Left ventricle myocardium inferior (tissue), 1 donor: ENCODE results near the gene SAMM50. TPM values are rescaled to one million over a fixed set of nuclear protein-coding genes. Genes with fewer than 3 reads are reported as not detected.
A peak's percentile ranks its signal among the peaks of the same experiment; 100 is the strongest.

Experiments used
- DNase-seq: peaks from one replicate; pipeline ENCODE4 v3.0.0-alpha.2; 2020
- H3K27ac ChIP-seq: fragments of 200-600 bp; replicated peaks from 2 replicates; pipeline ENCODE4 v1.8.0; 2021
- H3K27me3 ChIP-seq: fragments of 200-600 bp; 2 replicates; pipeline ENCODE4 v1.8.0; 2021; ENCODE audit warnings: low read depth
- H3K36me3 ChIP-seq: fragments of 200-600 bp; 2 replicates; pipeline ENCODE4 v1.8.0; 2021
- H3K4me1 ChIP-seq: fragments of 200-600 bp; 2 replicates; pipeline ENCODE4 v1.8.0; 2021
- H3K4me3 ChIP-seq: fragments of 200-600 bp; 2 replicates; pipeline ENCODE4 v1.8.0; 2021; ENCODE audit warnings: mild to moderate bottlenecking, moderate library complexity
- H3K9me3 ChIP-seq: fragments of 200-600 bp; replicated peaks from 2 replicates; pipeline ENCODE4 v1.8.0; 2021
- CTCF ChIP-seq: fragments of 200-600 bp; IDR thresholded peaks from 2 replicates; pipeline ENCODE4 v1.8.0; 2021; ENCODE audit warnings: antibody characterized with exemption, mild to moderate bottlenecking, borderline replicate concordance
- intact Hi-C: fragments of 100-400 bp; cut with micrococcal nuclease; formaldehyde crosslinking; loops from one replicate; pipeline ENCODE4 v1.11.0; 2022
- total RNA-seq: library from RNA; stranded (reverse); fragmentation: NEBNext Ultra II Directional; extraction: Animal tissue kit (Norgen Biotek cat#: 25700); gene quantifications from one replicate; pipeline ENCODE4 v1.2.1, GENCODE V29; 2021
- donor health status: DM: no; HTN: yes; CAD: no; lungs with severe emphysema.

SAMM50 gene
- total RNA-seq, 1 donor from 2014 or later, result 72.0 TPM

GRCh38 chr22:43917521-43917920 lies 37.7 kb upstream of the SAMM50 start:
- Histone ChIP-seq H3K27me3 (peaks cover 97% of the 10 kb centered on the region), H3K4me3 (no peak overlapping the region), H3K36me3 (no peaks in the 10 kb centered on the region), H3K4me1 (no peaks in the 10 kb centered on the region), H3K27ac (no peak overlapping the region), H3K9me3 (no peaks in the 10 kb centered on the region)
- no peak for TF ChIP-seq CTCF
- no peak for DNase-seq
- intact Hi-C loops, result no loop called here

- no peak overlapping the region for H3K27ac ChIP-seq
- intact Hi-C loops, result no loop called here
- peaks cover 94% of the 10 kb centered on the region for H3K27me3 ChIP-seq
- no peak overlapping the region for H3K4me3 ChIP-seq
- no peaks in the 10 kb centered on the region for H3K36me3 ChIP-seq
- H3K9me3 ChIP-seq, result no peaks in the 10 kb centered on the region
- no peak for DNase-seq
- TF ChIP-seq CTCF, result no peak
- H3K4me1 ChIP-seq, result peaks cover 14% of the 10 kb centered on the region
Measured at GRCh38 chr22:43919106-43919973, 35.9 kb upstream of the SAMM50 start.

GRCh38 chr22:43921370-43921769 lies 33.9 kb upstream of the SAMM50 start:
- no peak for TF ChIP-seq CTCF
- Histone ChIP-seq H3K4me1 (peaks cover 15% of the 10 kb centered on the region), H3K9me3 (no peaks in the 10 kb centered on the region), H3K27ac (no peak overlapping the region), H3K4me3 (no peak overlapping the region), H3K36me3 (no peaks in the 10 kb centered on the region), H3K27me3 (peaks cover 94% of the 10 kb centered on the region)
- no peak for DNase-seq
- intact Hi-C loops, result no loop called here

GRCh38 chr22:43922123-43922522 lies 33.1 kb upstream of the SAMM50 start:
- Histone ChIP-seq H3K27me3 (peaks cover 93% of the 10 kb centered on the region), H3K4me1 (peaks cover 15% of the 10 kb centered on the region), H3K4me3 (no peak overlapping the region), H3K36me3 (no peaks in the 10 kb centered on the region), H3K27ac (no peak overlapping the region), H3K9me3 (no peaks in the 10 kb centered on the region)
- DNase-seq, result no peak
- no peak for TF ChIP-seq CTCF
- intact Hi-C loops, result no loop called here

GRCh38 chr22:43923191-43923590 lies 32.1 kb upstream of the SAMM50 start:
- Histone ChIP-seq H3K27me3 (peaks cover 93% of the 10 kb centered on the region), H3K27ac (no peak overlapping the region), H3K36me3 (no peaks in the 10 kb centered on the region), H3K4me1 (peaks cover 15% of the 10 kb centered on the region), H3K4me3 (peak overlapping the region; percentile 74), H3K9me3 (no peaks in the 10 kb centered on the region)
- no peak for DNase-seq
- no peak for TF ChIP-seq CTCF
- intact Hi-C loops, result no loop called here
